ENCODE data around the gene TCAP.
"Not testable (repeated sequence)": the region's sequence is repeated elsewhere in the genome, so short reads cannot be mapped to it uniquely, and the experiment has no call there.

TCAP gene

GRCh38 chr17:39706383-39706782, 41.2 kb downstream of the TCAP start:
- no peak for DNase-seq (ENCODE audit: low spot score)

GRCh38 chr17:39706921-39707337, 41.8 kb downstream of the TCAP start:
- no peak for DNase-seq (ENCODE audit: low spot score)

GRCh38 chr17:39709319-39709997, 44.3 kb downstream of the TCAP start:
- no peak for DNase-seq (ENCODE audit: low spot score)

GRCh38 chr17:39709998-39710964, 45.1 kb downstream of the TCAP start:
- DNase-seq (ENCODE audit: low spot score): no peak

DNA sequence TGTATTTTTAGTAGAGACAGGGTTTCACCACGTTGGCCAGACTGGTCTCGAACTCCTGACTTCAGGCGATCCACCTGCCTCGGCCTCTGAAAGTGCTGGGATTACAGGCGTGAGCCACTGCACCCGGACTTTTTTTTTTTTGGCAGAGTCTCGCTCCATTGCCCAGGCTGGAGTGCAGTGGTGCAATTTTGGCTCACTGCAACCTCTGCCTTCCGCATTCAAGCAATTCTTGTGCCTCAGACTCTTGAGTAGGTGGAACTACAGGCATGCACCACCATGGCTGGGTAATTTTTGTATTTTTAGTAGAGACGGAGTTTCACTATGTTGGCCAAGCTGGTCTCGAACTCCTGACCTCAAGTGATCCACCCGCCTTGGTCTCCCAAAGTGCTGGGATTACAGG, 45.9 kb downstream of the TCAP start:
- not testable (repeated sequence) for DNase-seq (ENCODE audit: low spot score)

- no peak for DNase-seq (ENCODE audit: low spot score)
Observed at GRCh38 chr17:39711851-39712250, 46.7 kb downstream of the TCAP start.

DNA sequence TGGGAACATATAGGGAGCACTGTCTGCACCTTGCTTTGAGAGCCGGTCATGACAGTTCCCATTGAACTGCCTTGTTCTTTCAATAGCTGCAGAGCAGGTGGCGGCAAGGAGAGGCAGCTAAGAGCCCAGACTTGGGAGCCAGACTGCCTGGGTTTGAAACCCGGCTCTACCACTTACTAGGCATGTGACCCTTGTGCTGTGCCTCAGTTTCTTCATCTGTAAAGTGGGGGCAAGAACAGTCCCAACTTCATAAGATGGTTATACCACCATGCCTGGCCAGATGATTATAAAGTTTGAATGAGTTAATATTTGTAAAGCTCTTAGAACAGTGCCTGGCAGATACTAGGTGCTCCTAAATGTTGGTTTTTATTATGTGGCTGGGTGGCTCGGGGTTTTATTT, 49.1 kb downstream of the TCAP start:
- no peak for DNase-seq (ENCODE audit: low spot score)

DNA sequence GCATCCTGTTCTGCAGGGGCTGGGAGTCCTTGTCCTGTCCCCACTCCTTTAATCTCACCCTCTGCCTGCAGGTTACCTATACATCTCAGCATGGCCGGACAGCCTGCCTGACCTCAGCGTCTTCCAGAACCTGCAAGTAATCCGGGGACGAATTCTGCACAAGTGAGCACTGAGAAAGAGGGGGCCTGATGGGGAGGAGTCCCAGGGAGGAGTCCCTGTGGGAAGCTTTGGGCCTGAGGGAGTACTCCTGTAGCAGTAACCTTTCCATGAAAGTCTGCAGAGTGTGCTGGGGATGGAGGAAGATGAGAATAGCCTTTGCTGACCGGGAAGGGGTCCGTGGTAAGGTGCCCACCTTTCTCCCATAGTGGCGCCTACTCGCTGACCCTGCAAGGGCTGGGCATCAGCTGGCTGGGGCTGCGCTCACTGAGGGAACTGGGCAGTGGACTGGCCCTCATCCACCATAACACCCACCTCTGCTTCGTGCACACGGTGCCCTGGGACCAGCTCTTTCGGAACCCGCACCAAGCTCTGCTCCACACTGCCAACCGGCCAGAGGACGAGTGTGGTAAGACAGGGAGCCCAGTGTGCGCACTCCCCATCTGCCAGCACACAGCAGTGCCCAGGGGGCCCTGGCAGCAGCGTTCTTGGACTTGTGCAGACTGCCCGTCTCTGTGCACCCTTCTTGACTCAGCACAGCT, 50.4 kb downstream of the TCAP start:
- no peak for DNase-seq (ENCODE audit: low spot score)

Data from cerebellar cortex (tissue), 1 donor.